Testis (tissue), 2 donors: ENCODE results near the gene SNX18.

ENCODE experiments used
- CTCF ChIP-seq, 3 experiments: fragments of 450-650 bp in 2 of 3; fragments of 200-600 bp in 1 of 3; sonication (generic) in 1 of 3; IDR thresholded peaks; one replicate each; pipeline ENCODE4 v1.5.1; 2016 to 2019; ENCODE audit warnings: antibody characterized with exemption in 3 of 3, mild to moderate bottlenecking in 2 of 3, moderate library complexity in 1 of 3
- POLR2A ChIP-seq: fragments of 450-650 bp; IDR thresholded peaks from one replicate; pipeline ENCODE4 v1.6.1; 2017; ENCODE audit warnings: antibody characterized with exemption, mild to moderate bottlenecking, moderate library complexity

- TF ChIP-seq CTCF (IDR thresholded peaks at IDR 0.05), result no peak
- no peak for TF ChIP-seq POLR2A
Observed at GRCh38 chr5:54519509-54519876, 1.9 kb downstream of the SNX18 start.
